Activated T-cell treated with anti-CD3 and anti-CD28 coated beads for 48 hours (primary cell): ENCODE measurements around the gene OGFOD3.
A peak's percentile ranks its signal among the peaks of the same experiment; 100 is the strongest.
"Not testable (repeated sequence)": the region's sequence is repeated elsewhere in the genome, so short reads cannot be mapped to it uniquely, and the experiment has no call there.

Experiments
- DNase-seq: peaks from one replicate; pipeline ENCODE4 v3.0.0-alpha.2; 2020; ENCODE audit warnings: low read depth

The OGFOD3 gene

GRCh38 chr17:82433560-82434215, 15.3 kb upstream of the OGFOD3 start:
- DNase-seq, result no peak

GRCh38 chr17:82432017-82432416, 13.6 kb upstream of the OGFOD3 start:
- DNase-seq, result no peak

GRCh38 chr17:82429824-82430223, 11.4 kb upstream of the OGFOD3 start:
- DNase-seq, result no peak

GRCh38 chr17:82428546-82428945, 10.2 kb upstream of the OGFOD3 start:
- no peak for DNase-seq

- DNase-seq, result no peak
Observed at GRCh38 chr17:82424863-82425159, 6.4 kb upstream of the OGFOD3 start.

- peak; percentile 52 for DNase-seq
Observed at GRCh38 chr17:82424001-82424862, 5.8 kb upstream of the OGFOD3 start.

- no peak for DNase-seq
Observed at GRCh38 chr17:82419540-82419939, 1.2 kb upstream of the OGFOD3 start.

- no peak for DNase-seq
Observed at GRCh38 chr17:82416771-82417170, 1.6 kb downstream of the OGFOD3 start.

- DNase-seq, result no peak
Observed at GRCh38 chr17:82416264-82416663, 2.1 kb downstream of the OGFOD3 start.

- no peak for DNase-seq
Observed at GRCh38 chr17:82415786-82416185, 2.6 kb downstream of the OGFOD3 start.

GRCh38 chr17:82415336-82415735, 3.0 kb downstream of the OGFOD3 start:
- no peak for DNase-seq

GRCh38 chr17:82414548-82415281, 3.7 kb downstream of the OGFOD3 start:
- peak; percentile 70 for DNase-seq

GRCh38 chr17:82412535-82413520, 5.6 kb downstream of the OGFOD3 start:
- DNase-seq, result no peak

- DNase-seq, result not testable (repeated sequence)
Observed at GRCh38 chr17:82412081-82412480, 6.3 kb downstream of the OGFOD3 start.

GRCh38 chr17:82411396-82412053, 6.9 kb downstream of the OGFOD3 start:
- DNase-seq, result no peak

- DNase-seq, result no peak
Observed at GRCh38 chr17:82410014-82410716, 8.2 kb downstream of the OGFOD3 start.

- DNase-seq, result no peak
Observed at GRCh38 chr17:82408938-82409318, 9.5 kb downstream of the OGFOD3 start.

- DNase-seq, result no peak
Observed at GRCh38 chr17:82408288-82408937, 10.0 kb downstream of the OGFOD3 start.

- no peak for DNase-seq
Observed at GRCh38 chr17:82407255-82407654, 11.1 kb downstream of the OGFOD3 start.

GRCh38 chr17:82406131-82406671, 12.2 kb downstream of the OGFOD3 start:
- DNase-seq, result no peak
